ENCODE measurements around the gene BCAS4.
"Not testable (repeated sequence)": the region's sequence is repeated elsewhere in the genome, so short reads cannot be mapped to it uniquely, and the experiment has no call there.

The BCAS4 gene

DNA sequence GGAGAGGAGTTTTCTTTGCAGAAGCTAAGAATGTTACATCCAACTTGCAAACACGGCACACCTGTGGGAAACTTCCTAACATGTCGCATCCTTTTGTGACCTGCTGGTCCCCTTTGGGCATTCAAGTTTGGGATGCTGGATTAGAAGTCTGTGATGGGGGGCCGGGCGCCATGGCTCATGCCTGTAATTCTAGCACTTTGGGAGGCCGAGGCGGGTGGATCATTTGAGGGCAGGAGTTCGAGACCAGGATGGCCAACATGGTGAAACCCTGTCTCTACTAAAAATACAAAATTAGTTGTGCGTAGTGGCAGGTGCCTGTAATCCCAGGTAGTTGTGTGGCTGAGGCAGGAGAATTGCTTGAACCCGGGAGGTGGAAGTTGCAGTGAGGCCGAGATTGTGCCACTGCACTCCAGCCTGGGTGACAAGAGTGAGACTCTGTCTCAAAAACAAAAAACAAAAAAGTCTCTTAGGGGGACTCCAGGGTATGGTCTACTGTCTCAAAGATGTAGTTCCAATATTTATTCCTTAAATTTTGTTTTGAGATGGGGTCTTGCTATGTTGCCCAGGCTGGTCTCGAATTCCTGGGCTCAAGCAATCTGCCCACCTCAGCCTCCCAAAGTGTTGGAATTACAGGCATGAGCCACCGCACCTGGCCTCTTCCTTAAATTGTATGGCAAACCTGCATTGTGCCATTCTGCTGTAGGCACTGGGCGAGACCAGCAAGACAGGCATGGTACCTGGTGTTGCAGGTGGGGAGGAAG, 6.3 kb downstream of the BCAS4 start:
- not testable (repeated sequence) for DNase-seq

GRCh38 chr20:50801747-50802125, 6.9 kb downstream of the BCAS4 start:
- DNase-seq: no peak

GRCh38 chr20:50802289-50802688, 7.4 kb downstream of the BCAS4 start:
- DNase-seq: no peak

DNA sequence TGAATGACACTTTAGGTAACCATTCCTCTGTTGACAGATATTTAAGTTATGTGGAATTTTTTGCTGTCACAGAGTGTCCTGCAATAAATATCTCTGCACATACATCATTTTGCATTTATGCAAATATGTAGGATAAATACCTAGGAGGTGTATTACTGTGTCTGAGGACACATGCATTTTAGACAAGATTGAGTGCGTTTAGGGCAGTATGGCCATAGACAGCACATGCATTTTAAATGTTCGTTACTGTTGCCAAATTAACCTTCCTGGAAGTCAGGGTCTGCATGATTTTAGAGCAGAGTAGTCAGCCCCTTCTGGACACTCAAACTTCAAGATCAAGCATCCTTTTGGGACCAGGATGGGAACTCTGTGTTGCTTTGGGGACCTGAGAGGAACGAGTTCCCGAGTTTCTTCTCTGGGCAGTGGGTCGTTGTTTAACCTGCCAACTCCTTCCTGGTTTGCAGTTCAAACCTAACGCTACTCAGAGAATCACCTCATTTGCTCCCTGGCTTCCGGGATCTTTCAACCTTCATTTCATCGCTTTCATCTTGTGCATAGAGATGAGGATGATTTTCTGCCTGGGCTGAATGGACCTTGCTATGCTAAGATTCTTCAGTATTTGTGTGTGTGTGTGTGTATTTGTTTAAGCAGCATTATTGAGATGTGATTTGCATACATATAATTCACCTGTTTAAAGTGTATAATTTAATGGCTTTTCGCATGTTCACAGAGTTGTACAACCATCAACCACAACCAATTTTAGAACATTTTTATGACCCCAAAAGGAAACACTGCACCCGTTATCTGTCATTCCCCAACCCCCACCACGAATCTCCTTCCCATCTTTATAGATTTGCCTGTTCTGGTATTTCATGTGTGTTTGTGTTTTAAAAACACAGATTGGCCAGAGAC, 9.8 kb downstream of the BCAS4 start:
- no peak for DNase-seq

- no peak for DNase-seq
Observed at GRCh38 chr20:50805349-50805684, 10.5 kb downstream of the BCAS4 start.

- no peak for DNase-seq
Observed at GRCh38 chr20:50806126-50806768, 11.4 kb downstream of the BCAS4 start.

GRCh38 chr20:50810063-50810462, 15.2 kb downstream of the BCAS4 start:
- no peak for DNase-seq

DNA sequence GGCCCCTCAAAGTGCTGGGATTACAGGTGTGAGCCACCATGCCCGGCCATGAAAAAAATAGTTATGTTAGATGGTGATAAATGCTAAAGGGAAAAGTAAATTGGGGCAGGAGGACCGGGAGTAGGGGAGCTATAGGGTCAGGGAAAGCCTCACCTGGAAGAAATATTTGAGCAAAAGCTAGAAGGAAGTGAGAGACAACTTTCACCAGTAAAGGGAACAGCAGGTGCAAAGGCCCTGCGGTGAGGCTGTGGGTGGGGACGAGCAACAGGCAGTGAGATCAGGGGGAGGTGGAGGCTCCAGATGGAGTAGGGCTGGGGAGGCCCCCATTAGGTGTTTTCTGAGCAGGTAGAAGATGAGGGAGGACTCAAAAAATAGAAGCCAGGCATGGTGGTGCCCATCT, 16.0 kb downstream of the BCAS4 start:
- DNase-seq: no peak

DNA sequence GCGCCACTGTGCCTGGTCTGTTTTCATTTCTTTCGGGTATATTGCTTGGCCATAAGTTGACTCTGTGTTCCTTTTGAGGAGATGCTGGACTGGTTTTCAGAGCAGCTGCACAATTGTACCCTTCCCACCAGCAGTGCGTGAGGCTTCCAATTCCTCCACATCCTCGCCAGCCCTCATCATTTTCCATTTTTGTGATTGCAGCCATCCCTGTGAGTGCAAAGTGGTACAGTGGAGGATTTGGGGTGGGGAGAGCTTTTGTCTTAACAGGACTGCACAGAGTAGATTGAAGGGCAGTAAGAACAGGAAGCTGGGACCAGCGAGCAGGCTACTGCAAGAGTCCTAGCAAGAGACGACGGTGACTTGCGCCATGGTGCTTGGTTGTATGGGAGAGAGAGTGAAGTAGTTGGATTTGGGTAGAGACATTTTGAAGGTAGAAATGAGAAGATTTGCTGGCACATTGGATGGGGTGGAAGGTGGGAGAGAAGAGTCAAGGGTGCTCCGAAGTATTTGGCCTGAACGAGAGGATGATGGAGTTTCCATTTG, 18.3 kb downstream of the BCAS4 start:
- no peak for DNase-seq

DNA sequence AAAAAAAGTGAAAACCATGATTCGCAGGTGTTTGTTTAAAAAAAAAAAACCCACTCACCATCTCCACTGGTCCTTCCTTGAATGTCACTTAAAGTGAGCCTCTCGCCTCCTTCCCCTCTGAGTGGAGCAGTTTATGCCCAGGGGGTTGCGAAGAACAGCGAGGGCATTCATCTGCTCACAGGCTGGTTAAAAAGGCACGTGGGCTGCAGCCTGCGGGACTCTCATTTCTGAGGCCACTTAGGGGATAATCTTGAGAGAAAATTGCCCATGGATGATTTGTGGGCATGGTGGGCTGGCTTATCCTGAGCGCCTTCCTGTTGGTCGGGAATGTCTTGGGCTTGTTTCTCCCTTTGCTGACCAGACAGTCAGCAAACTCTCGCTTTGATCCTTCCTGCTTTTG, 18.9 kb downstream of the BCAS4 start:
- no peak for DNase-seq

DNA sequence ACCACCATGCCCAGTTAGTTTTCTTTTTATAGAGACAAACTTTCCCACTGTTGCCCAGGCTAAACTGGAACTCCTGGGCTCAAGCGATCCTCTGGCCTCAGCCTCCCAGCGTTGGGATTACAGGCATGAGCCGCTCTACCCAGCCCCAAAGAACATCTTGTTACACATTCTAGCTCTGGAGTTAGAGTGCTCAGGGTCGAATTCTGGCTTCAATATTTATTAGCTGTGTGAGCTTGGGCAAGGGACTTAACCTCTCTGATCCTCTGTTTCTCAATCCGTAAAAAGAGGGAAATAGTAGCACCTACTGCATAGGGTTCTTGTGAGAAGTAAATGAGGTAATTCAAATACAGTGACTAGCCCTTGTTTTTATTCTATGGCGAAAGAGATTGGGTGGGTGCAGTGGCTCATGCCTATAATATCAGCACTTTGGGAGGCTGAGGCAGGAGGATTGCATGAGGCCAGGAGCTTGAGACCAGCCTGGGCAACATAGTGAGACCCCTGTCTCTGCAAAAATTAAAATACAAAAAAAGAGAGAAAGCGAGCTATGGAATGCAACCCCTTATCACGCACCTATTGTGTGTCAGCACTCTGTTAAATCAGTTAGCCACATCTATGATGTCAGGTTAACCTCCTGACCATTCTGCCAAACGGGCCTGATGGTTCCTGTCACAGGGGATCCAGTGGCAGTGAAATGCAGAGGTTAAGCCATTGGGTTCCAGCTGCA, 19.7 kb downstream of the BCAS4 start:
- no peak for DNase-seq

- no peak for DNase-seq
Observed at GRCh38 chr20:50815162-50815989, 20.5 kb downstream of the BCAS4 start.

- DNase-seq: no peak
Observed at GRCh38 chr20:50817776-50818172, 22.9 kb downstream of the BCAS4 start.

DNA sequence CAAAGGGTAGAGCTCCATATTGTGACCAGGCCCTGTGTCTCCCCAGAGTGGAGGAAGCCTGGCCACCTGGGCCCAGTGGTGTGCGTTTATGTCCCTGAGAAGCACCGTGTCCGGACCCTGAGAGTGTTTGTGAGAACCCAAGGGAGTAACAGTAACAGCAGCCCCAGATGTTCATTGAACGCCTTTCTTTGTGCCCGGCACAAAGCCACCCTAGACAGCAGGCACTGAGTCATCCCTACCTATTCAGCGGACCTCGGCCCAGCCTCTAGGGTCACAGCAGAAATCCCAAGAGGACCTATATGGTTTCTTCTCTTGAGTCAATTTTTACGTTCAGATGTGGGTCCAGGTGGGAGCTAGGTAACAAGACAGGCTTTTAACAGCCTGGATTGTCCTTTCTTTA, 24.5 kb downstream of the BCAS4 start:
- no peak for DNase-seq

GRCh38 chr20:50820515-50821256, 25.8 kb downstream of the BCAS4 start:
- no peak for DNase-seq

DNA sequence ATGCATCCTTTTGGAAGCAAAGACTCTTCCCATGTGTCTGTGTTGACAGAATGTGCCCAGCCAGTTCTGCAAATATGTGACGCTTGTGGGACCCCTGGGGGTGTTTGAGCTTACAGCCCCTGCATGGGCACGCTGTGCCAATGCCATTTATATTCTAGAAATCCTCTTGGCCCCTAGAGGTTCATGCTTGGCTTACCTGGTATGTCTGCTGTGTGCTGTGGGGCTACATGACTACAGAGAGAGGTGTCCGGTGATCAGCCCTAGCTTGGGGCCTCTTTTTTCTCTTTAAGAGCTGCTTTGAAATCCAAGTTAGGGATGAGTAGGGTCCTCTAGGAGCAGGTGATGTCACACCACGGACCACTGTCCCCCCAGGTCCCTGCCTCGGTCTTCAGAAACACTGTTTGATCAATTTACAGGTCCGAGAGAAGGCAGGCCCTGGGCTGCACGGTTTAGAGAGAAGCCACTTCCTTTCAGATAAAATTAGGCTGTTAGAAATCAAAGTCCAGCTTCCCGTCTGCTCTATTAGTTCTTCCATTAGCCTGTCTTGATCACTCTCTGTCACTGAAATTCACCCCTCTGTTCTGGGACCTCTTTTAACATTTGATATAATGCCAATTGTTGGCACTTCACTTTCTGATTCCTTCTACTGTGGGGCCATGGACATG, 26.5 kb downstream of the BCAS4 start:
- DNase-seq: no peak

DNA sequence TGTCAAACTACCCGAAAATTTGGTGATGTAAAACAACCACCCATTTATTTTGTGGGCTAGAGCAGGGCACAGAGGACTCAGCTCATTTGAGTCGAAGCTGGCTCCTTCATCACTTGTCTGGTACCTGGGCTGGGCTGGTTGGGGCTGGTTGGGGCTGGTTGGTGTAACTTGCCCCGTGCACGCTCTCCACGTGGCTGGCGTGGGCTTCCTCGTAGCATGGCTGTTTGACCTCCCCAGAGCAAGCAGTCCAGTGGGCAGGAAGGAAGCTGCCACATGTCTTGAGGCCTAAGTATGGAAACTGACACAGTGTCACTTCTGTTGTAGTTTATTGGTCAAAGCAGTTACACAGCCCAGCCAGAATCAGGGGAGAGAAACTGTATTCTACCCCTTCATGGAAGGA, 27.1 kb downstream of the BCAS4 start:
- no peak for DNase-seq

DNA sequence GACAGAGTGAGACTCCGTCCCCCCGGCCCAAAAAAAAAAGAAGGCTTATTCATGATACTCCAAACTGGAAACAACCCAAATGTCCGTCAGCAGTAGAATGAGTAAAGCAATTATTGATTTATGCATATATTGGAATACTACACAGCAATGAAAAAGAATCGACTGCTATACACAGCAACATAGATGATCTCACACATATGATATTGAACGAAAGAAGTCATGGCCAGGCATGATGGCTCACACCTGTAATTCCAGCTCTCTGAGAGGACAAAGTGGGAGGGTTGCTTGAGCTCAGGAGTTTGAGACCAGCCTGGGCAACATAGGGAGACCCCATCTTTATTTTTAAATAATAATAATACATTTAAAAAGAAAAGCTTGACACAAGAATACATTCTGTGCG, 28.5 kb downstream of the BCAS4 start:
- no peak for DNase-seq

GRCh38 chr20:50824137-50824536, 29.3 kb downstream of the BCAS4 start:
- no peak for DNase-seq

DNA sequence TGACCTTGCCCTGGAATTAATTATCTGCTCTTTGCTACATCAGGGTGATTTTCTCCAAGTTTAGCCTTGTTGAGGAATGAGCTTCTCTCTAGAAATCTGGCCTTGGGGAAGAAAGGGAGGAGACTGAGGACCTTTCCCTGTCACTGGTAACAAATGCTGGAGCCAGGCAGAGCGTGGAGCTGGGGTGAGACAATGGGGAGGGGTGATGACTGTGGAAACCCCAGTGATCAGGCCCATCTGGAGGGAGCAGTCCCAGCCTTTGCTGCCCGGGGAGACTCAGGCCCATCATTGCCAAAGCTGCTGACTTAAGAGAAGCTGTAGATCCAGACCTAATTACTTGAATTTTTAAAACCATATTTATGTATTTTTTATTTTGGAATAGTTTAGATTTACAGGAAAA, 31.3 kb downstream of the BCAS4 start:
- no peak for DNase-seq
